SK-N-MC (cell line): ENCODE results near the gene PLEKHG5.

Experiments used
- EZH2 ChIP-seq: fragments of 200-600 bp; sonication (generic); IDR thresholded peaks from one replicate; pipeline ENCODE4 v1.6.1; 2017; ENCODE audit warnings: antibody characterized with exemption
- FOXP2 ChIP-seq: optimal IDR thresholded peaks from 2 replicates; pipeline ENCODE3; 2011; ENCODE audit warnings: mild to moderate bottlenecking, moderate library complexity; ENCODE audit not compliant: insufficient read depth; ENCODE audit errors: extremely low read length, control extremely low read depth
- POLR2AphosphoS5 ChIP-seq: IDR thresholded peaks from 2 replicates; pipeline ENCODE4 v1.6.1; 2012; ENCODE audit warnings: mild to moderate bottlenecking, low read depth, low read length, borderline replicate concordance

GRCh38 chr1:6460301-6461050, 31.0 kb downstream of the PLEKHG5 start:
- TF ChIP-seq POLR2AphosphoS5, result no peak
- no peak for TF ChIP-seq FOXP2
- TF ChIP-seq EZH2, result no peak
